ENCODE measurements around the gene CTAGE9. TPM values are rescaled to one million over a fixed set of nuclear protein-coding genes. Genes with fewer than 3 reads are reported as not detected.

CTAGE9 gene
- not detected in 2 replicates for total RNA-seq

GRCh38 chr6:131710917-131711316 lies at the start of gene CTAGE9:
Gene CTAGE9 (minus strand): TSS chr6:131711017. CDS start chr6:131711017, 0 bp downstream.

Other genes with a start within 250 kb of the CTAGE9 start
- gene ARG1, start 137.8 kb downstream of the CTAGE9 start, total RNA-seq = not detected in 2 replicates
- 21.5 and 22.4 TPM in 2 replicates for gene MED23, start 82.8 kb downstream of the CTAGE9 start, total RNA-seq
- under 0.01 and 0.21 TPM in 2 replicates for gene ENPP3, start 73.7 kb downstream of the CTAGE9 start, total RNA-seq
- gene OR2A4, start 9.6 kb downstream of the CTAGE9 start, total RNA-seq = not detected in 2 replicates
- gene ENPP1, start 97.0 kb upstream of the CTAGE9 start, total RNA-seq = under 0.01 and 0.72 TPM in 2 replicates
- gene CCN2, start 240.4 kb upstream of the CTAGE9 start, total RNA-seq = 2.1 and 12.5 TPM in 2 replicates